A673 (cell line): ENCODE measurements around the gene IL20RA. TPM values are rescaled to one million over a fixed set of nuclear protein-coding genes. Genes with fewer than 3 reads are reported as not detected.
"Not testable (repeated sequence)": the region's sequence is repeated elsewhere in the genome, so short reads cannot be mapped to it uniquely, and the experiment has no call there.

Source experiments
- BruUV-seq: library from RNA; stranded (reverse); fragments of 400-500 nt; replicated peaks from 2 replicates; lab custom pipeline; 2021; lab: Mats Ljungman, UMichigan
- CTCF ChIA-PET: fragments of 300-600 bp; sonication (Branson Sonifier 250); formaldehyde crosslinking; loops from one replicate; lab custom pipeline; 2022; ENCODE audit warnings: antibody characterized with exemption; lab: Charles Lee
- POLR2A ChIA-PET: fragments of 300-600 bp; sonication (Branson Sonifier 250); formaldehyde crosslinking; loops from one replicate; lab custom pipeline; 2022; ENCODE audit warnings: antibody characterized with exemption; ENCODE audit not compliant: low non-redundant PET; lab: Charles Lee
- DNase-seq: peaks from one replicate; pipeline ENCODE4 v3.0.0-alpha.2; 2015; ENCODE audit warnings: low spot score
- H3K27ac ChIP-seq: fragments of 200-600 bp; sonication (generic); 2 replicates; pipeline ENCODE4 v1.5.1; 2016; ENCODE audit warnings: mixed run types, low read depth, mild to moderate bottlenecking, mixed read lengths, antibody characterized with exemption, low read length; ENCODE audit not compliant: poor library complexity, severe bottlenecking
- H3K27me3 ChIP-seq: fragments of 200-600 bp; sonication (generic); replicated peaks from 2 replicates; pipeline ENCODE4 v1.6.1; 2017; ENCODE audit warnings: mixed run types, low read depth, mild to moderate bottlenecking, mixed read lengths, antibody characterized with exemption, low read length; ENCODE audit not compliant: insufficient read depth, poor library complexity
- H3K36me3 ChIP-seq: fragments of 200-600 bp; sonication (generic); 2 replicates; pipeline ENCODE4 v1.6.1; 2016; ENCODE audit warnings: mixed run types, mild to moderate bottlenecking, mixed read lengths, antibody characterized with exemption, low read length; ENCODE audit not compliant: insufficient read depth, poor library complexity, severe bottlenecking
- H3K4me1 ChIP-seq: fragments of 200-600 bp; sonication (generic); 2 replicates; pipeline ENCODE4 v1.6.1; 2017; ENCODE audit warnings: mixed run types, mild to moderate bottlenecking, mixed read lengths, antibody characterized with exemption, low read length; ENCODE audit not compliant: insufficient read depth, poor library complexity, severe bottlenecking
- H3K4me3 ChIP-seq: fragments of 200-600 bp; sonication (generic); 2 replicates; pipeline ENCODE4 v1.5.1; 2016; ENCODE audit warnings: low read depth, mixed run types, mild to moderate bottlenecking, mixed read lengths, low read length; ENCODE audit not compliant: poor library complexity, severe bottlenecking
- H3K9me3 ChIP-seq: fragments of 200-600 bp; sonication (generic); 2 replicates; pipeline ENCODE4 v1.6.1; 2016; ENCODE audit warnings: mixed run types, low read depth, mild to moderate bottlenecking, mixed read lengths, antibody characterized with exemption, low read length; ENCODE audit not compliant: poor library complexity, severe bottlenecking
- CTCF ChIP-seq: fragments of 300-800, 200-600 bp; sonication (generic); conservative IDR thresholded peaks from 2 replicates; pipeline ENCODE4 v1.5.1; 2017; ENCODE audit warnings: low read depth, mild to moderate bottlenecking, antibody characterized with exemption, low read length, moderate library complexity, mixed read lengths
- EZH2 ChIP-seq: fragments of 200-600 bp; sonication (generic); IDR thresholded peaks from 2 replicates; pipeline ENCODE4 v1.6.1; 2017; ENCODE audit warnings: borderline replicate concordance, low read depth, mild to moderate bottlenecking, mixed read lengths, antibody characterized with exemption, low read length; ENCODE audit not compliant: poor library complexity, severe bottlenecking
- intact Hi-C: fragments of 100-400 bp; cut with micrococcal nuclease; formaldehyde crosslinking; loops from one replicate; pipeline ENCODE4 v1.10.0; 2022; ENCODE audit not compliant: unreplicated experiment
- total RNA-seq: library from RNA; stranded (reverse); gene quantifications from 2 replicates; pipeline ENCODE4 v1.2.3, GENCODE V29; 2021

IL20RA gene
- total RNA-seq, 1 experiment from 2014 or later = not detected

- no TSS peak for BruUV-seq
- no peaks in the 10 kb centered on the region for H3K4me1 ChIP-seq
- POLR2A ChIA-PET = no interaction called here
- intact Hi-C loops = no loop called here
- peaks cover 22% of the 10 kb centered on the region for H3K27me3 ChIP-seq
- DNase-seq = no peak
- no peak overlapping the region for H3K4me3 ChIP-seq
- no peak overlapping the region for H3K27ac ChIP-seq
- CTCF ChIA-PET = no interaction called here
- no peaks in the 10 kb centered on the region for H3K36me3 ChIP-seq
- TF ChIP-seq EZH2 (no peak), CTCF (no peak)
- no peaks in the 10 kb centered on the region for H3K9me3 ChIP-seq
Measured at GRCh38 chr6:136975089-136975715, 69.6 kb downstream of the IL20RA start.

DNA sequence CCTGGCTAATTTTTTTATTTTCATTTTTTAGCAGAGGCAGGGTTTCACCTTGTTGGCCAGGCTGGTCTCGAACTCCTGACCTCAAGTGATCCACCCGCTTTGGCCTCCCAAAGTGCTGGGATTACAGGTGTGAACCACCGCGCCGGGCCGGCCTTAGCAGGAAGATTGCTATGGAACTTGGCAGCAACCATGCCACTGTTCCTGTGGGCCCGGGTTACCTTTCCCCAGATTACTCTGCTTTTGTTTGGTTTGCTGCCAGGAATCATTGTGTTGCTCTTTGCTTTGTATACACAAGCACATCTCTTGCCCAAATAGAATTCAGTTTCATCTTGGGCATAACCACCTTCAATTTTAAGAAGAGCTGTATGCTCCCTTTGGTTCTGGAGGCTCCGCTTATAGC lies 71.0 kb downstream of the IL20RA start:
- H3K36me3 ChIP-seq, POLR2A ChIA-PET, H3K4me1 ChIP-seq, H3K9me3 ChIP-seq, H3K4me3 ChIP-seq, BruUV-seq, DNase-seq, intact Hi-C loops, H3K27ac ChIP-seq, CTCF ChIA-PET, H3K27me3 ChIP-seq: not testable (repeated sequence)

DNA sequence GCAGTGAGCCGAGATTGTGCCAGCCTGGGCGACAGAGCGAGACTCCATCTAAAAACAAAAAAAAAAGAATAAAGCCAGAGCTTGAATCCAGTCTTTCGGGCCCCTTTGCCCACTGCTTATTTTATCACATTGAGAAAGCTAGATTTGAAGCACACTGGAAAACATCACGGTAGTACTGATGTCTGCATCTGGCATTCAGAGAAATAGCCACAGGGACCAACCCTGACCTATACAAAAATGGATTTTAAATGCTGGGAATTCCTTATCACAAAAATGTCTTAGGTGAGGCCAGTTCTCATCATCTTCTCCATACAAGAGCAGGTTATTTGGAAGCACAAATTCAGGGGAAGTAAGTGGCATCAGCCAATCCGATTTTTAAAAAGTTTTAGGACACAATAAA lies 73.2 kb downstream of the IL20RA start:
- TF ChIP-seq EZH2 (no peak), CTCF (no peak)
- ChIA-PET CTCF (no interaction called here), POLR2A (interaction anchor here (0.7 kb wide), 1 partner anchor 214 kb away, joined by 3 read pairs; no protein-coding TSS in a partner anchor)
- Histone ChIP-seq H3K27me3 (no peaks in the 10 kb centered on the region), H3K36me3 (no peaks in the 10 kb centered on the region), H3K27ac (no peak overlapping the region), H3K4me3 (no peak overlapping the region), H3K4me1 (no peaks in the 10 kb centered on the region), H3K9me3 (no peaks in the 10 kb centered on the region)
- BruUV-seq = no TSS peak
- DNase-seq = no peak
- intact Hi-C loops = no loop called here

GRCh38 chr6:136969930-136970329 lies 74.8 kb downstream of the IL20RA start:
- H3K27me3 ChIP-seq = no peaks in the 10 kb centered on the region
- no peak overlapping the region for H3K27ac ChIP-seq
- no TSS peak for BruUV-seq
- no peak for DNase-seq
- no peaks in the 10 kb centered on the region for H3K36me3 ChIP-seq
- no peaks in the 10 kb centered on the region for H3K9me3 ChIP-seq
- ChIA-PET CTCF (no interaction called here), POLR2A (no interaction called here)
- no peak overlapping the region for H3K4me3 ChIP-seq
- H3K4me1 ChIP-seq = no peaks in the 10 kb centered on the region
- TF ChIP-seq CTCF = no peak
- TF ChIP-seq EZH2 = no peak
- intact Hi-C loops = loop anchor here (5.0 kb wide), 1 partner anchor 672 kb away; no protein-coding TSS in a partner anchor
